Colonic mucosa (tissue), 4 donors: ENCODE data around the gene CHMP6. TPM values are rescaled to one million over a fixed set of nuclear protein-coding genes. Genes with fewer than 3 reads are reported as not detected.

ENCODE experiments used
- DNase-seq: peaks from one replicate; pipeline ENCODE4 v3.0.0-alpha.2; 2020
- H3K27ac ChIP-seq: fragments of 200-600 bp; one replicate; pipeline ENCODE4 v1.8.0; 2021
- H3K27me3 ChIP-seq: fragments of 200-600 bp; one replicate; pipeline ENCODE4 v1.8.0; 2021
- H3K36me3 ChIP-seq: fragments of 200-600 bp; one replicate; pipeline ENCODE4 v1.8.0; 2021
- H3K4me1 ChIP-seq: fragments of 200-600 bp; one replicate; pipeline ENCODE4 v1.8.0; 2021; ENCODE audit warnings: mild to moderate bottlenecking
- H3K4me3 ChIP-seq: fragments of 200-600 bp; one replicate; pipeline ENCODE4 v1.8.0; 2021
- H3K9ac ChIP-seq, 2 donors: one replicate each; pipeline ENCODE4 v1.7.0; 2013; ENCODE audit warnings: control low read depth in 2 of 2, low read depth in 2 of 2, low read length in 2 of 2
- H3K9me3 ChIP-seq: fragments of 200-600 bp; one replicate; pipeline ENCODE4 v1.8.0; 2021
- CTCF ChIP-seq: fragments of 200-600 bp; IDR thresholded peaks from one replicate; pipeline ENCODE4 v1.8.0; 2022; ENCODE audit warnings: antibody characterized with exemption, mild to moderate bottlenecking
- intact Hi-C: fragments of 100-400 bp; cut with DNase I; formaldehyde crosslinking; loops from one replicate; pipeline ENCODE4 v1.14.1; 2022
- total RNA-seq, 2 donors: library from RNA; stranded (reverse); fragmentation: NEBNext Ultra II Directional in 1 of 2; extraction: Animal tissue kit (Norgen Biotek cat#: 25700) in 1 of 2; gene quantifications; one replicate each; pipeline ENCODE4 v1.2.1, GENCODE V29; 2021
- donor health status: healthy.
- donor health status: DM: no; HTN: no; CAD: no.
- donor health status: DM: no; HTN: no; CAD: no.

CHMP6 gene
- total RNA-seq, 2 donors from 2014 or later: 29.1 to 43.5 TPM

DNA sequence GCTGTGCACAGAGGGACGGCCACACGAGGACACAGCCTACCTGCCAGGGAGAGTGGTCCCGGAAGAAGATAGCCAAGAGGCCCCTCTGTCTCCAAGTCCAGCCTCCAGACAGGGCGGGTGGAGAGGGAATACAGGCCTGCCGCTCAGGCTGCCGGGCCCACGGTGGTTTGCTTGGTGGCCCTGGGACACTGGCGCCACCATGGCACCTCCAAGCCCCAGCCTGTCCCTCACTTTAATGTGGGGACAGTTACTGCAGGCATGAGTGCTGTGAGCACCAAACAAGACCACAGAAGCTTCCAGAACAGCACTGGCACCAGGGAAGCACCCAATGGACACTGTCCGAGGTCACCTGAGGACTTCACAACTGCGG is 22.0 kb upstream of the CHMP6 start:
- intact Hi-C loops: no loop called here
- Histone ChIP-seq H3K36me3 (no peaks in the 10 kb centered on the region), H3K4me1 (no peaks in the 10 kb centered on the region), H3K4me3 (no peak overlapping the region), H3K9me3 (no peaks in the 10 kb centered on the region), H3K27ac (no peak overlapping the region), H3K27me3 (peaks cover 4% of the 10 kb centered on the region), H3K9ac (no peak overlapping the region)
- DNase-seq: no peak
- TF ChIP-seq CTCF: no peak

GRCh38 chr17:80970044-80970761 is 21.4 kb upstream of the CHMP6 start:
- no peaks in the 10 kb centered on the region for H3K4me1 ChIP-seq
- H3K27ac ChIP-seq: no peak overlapping the region
- intact Hi-C loops: no loop called here
- H3K4me3 ChIP-seq: no peak overlapping the region
- no peaks in the 10 kb centered on the region for H3K36me3 ChIP-seq
- TF ChIP-seq CTCF: no peak
- H3K9me3 ChIP-seq: no peaks in the 10 kb centered on the region
- H3K27me3 ChIP-seq: peaks cover 4% of the 10 kb centered on the region
- H3K9ac ChIP-seq: no peak overlapping the region
- DNase-seq: no peak

- DNase-seq: no peak
- H3K36me3 ChIP-seq: no peaks in the 10 kb centered on the region
- H3K4me3 ChIP-seq: no peak overlapping the region
- H3K9me3 ChIP-seq: no peaks in the 10 kb centered on the region
- TF ChIP-seq CTCF: no peak
- no peaks in the 10 kb centered on the region for H3K4me1 ChIP-seq
- no peak overlapping the region for H3K27ac ChIP-seq
- H3K27me3 ChIP-seq: peaks cover 4% of the 10 kb centered on the region
- intact Hi-C loops: no loop called here
- H3K9ac ChIP-seq: no peak overlapping the region
Measured at GRCh38 chr17:80970762-80971703, 20.6 kb upstream of the CHMP6 start.

DNA sequence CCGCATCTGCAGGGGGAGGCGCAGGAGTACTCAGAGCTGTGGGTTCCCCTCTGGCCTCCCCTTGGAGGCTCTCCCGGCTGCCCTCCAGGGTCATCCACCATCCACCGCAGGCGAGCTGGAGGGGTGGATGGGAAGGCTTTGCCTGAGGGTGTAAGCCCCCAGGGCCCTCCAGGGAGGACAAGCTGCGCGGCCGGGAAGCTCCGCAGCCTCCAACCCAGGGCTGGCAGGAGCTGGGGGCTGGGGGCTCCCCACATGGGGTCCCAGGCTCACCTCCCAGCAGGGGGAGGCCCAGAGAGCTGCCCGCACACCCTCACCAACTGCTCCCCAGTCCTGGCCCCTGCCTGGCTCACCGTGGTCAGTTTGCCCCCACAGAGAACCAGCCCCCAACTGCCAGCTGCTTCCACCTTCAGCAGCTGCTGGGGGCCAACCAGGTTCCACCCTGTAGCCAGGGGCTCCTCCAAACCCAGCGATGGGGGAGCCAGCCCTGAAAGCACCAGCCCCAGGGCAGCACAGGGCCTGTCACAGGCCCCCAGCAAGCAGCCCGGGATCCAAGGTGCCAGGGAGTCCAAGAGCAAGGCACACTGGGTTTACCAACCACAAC is 19.8 kb upstream of the CHMP6 start:
- intact Hi-C loops: no loop called here
- DNase-seq: no peak

More for the DNA sequence above, 19.8 kb upstream of the CHMP6 start:
- no peak for TF ChIP-seq CTCF
- peaks cover 4% of the 10 kb centered on the region for H3K27me3 ChIP-seq
- H3K36me3 ChIP-seq: no peaks in the 10 kb centered on the region
- H3K9me3 ChIP-seq: no peaks in the 10 kb centered on the region
- H3K4me3 ChIP-seq: no peak overlapping the region
- H3K27ac ChIP-seq: no peak overlapping the region
- no peak overlapping the region for H3K9ac ChIP-seq
- H3K4me1 ChIP-seq: no peaks in the 10 kb centered on the region
